K562 (cell line): ENCODE results near the gene PSMD8. TPM values are rescaled to one million over a fixed set of nuclear protein-coding genes. Genes with fewer than 3 reads are reported as not detected.

Experiments used
- ARID2 ChIP-seq: fragments of 450-650 bp; IDR thresholded peaks from 2 replicates; pipeline ENCODE4 v1.6.1; 2017; ENCODE audit warnings: antibody characterized with exemption, mild to moderate bottlenecking
- DIDO1 ChIP-seq: fragments of 450-650 bp; IDR thresholded peaks from 2 replicates; pipeline ENCODE4 v1.6.1; 2016; ENCODE audit warnings: low read depth, missing biosample characterization, missing genetic modification characterization
- FUS ChIP-seq: fragments of 200-400 bp; formaldehyde crosslinking; optimal IDR thresholded peaks from 2 replicates; pipeline ENCODE3; 2017; ENCODE audit warnings: low read depth, low read length
- GTF2A2 ChIP-seq: IDR thresholded peaks from 2 replicates; pipeline ENCODE4 v1.6.1; 2016; ENCODE audit warnings: mild to moderate bottlenecking, missing genetic modification characterization, missing compliant biosample characterization
- HLTF ChIP-seq: fragments of 450-650 bp; IDR thresholded peaks from 2 replicates; pipeline ENCODE4 v1.6.1; 2016
- JUN ChIP-seq, 2 experiments: sonication (generic) in 1 of 2; formaldehyde crosslinking in 1 of 2; IDR thresholded peaks; 2 replicates each; pipeline versions ENCODE4 v1.6.1 to v1.8.0; 2012 to 2022; ENCODE audit warnings: borderline replicate concordance in 2 of 2, mild to moderate bottlenecking in 2 of 2, improper control_type of control experiment in 1 of 2, low read depth in 1 of 2, low read length in 1 of 2, missing genetic modification reagents in 1 of 2
- KAT8 ChIP-seq: fragments of 450-650 bp; IDR thresholded peaks from 2 replicates; pipeline ENCODE4 v1.6.1; 2016; ENCODE audit warnings: low read depth, mild to moderate bottlenecking
- KDM2B ChIP-seq: fragments of 250-450 bp; sonication (Bioruptor Pico); IDR thresholded peaks from 2 replicates; pipeline ENCODE4 v1.8.0; 2021; ENCODE audit warnings: mild to moderate bottlenecking, moderate library complexity
- MBD1 ChIP-seq: fragments of 250-450 bp; sonication (Bioruptor Pico); IDR thresholded peaks from 2 replicates; pipeline ENCODE4 v1.8.0; 2022; ENCODE audit warnings: inconsistent platforms
- MBD2 ChIP-seq: sonication (generic); IDR thresholded peaks from 2 replicates; pipeline ENCODE4 v1.6.1; 2016; ENCODE audit warnings: low read depth, borderline replicate concordance
- MEF2A ChIP-seq: IDR thresholded peaks from 2 replicates; pipeline ENCODE4 v1.6.1; 2011; ENCODE audit warnings: low read depth, mild to moderate bottlenecking, low read length, moderate library complexity; ENCODE audit not compliant: control insufficient read depth
- NFYB ChIP-seq: IDR thresholded peaks from 2 replicates; pipeline ENCODE4 v1.6.1; 2011; ENCODE audit warnings: mild to moderate bottlenecking, moderate library complexity; ENCODE audit not compliant: insufficient read length; ENCODE audit errors: extremely low read depth
- NR3C1 ChIP-seq: sonication (generic); formaldehyde crosslinking; IDR thresholded peaks from 2 replicates; pipeline ENCODE4 v1.8.1; 2022; ENCODE audit warnings: missing genetic modification reagents
- PURB ChIP-seq: sonication (generic); formaldehyde crosslinking; IDR thresholded peaks from 2 replicates; pipeline ENCODE4 v1.9.0; 2021; ENCODE audit warnings: low read depth, mild to moderate bottlenecking, missing genetic modification reagents
- RBM22 ChIP-seq: fragments of 200-400 bp; formaldehyde crosslinking; IDR thresholded peaks from 2 replicates; pipeline ENCODE4 v1.6.1; 2018; ENCODE audit warnings: low read length, low read depth; ENCODE audit not compliant: poor library complexity, severe bottlenecking
- RBM39 ChIP-seq: fragments of 200-400 bp; formaldehyde crosslinking; optimal IDR thresholded peaks from 2 replicates; pipeline ENCODE3; 2018; ENCODE audit warnings: low read depth, low read length
- SAFB ChIP-seq: fragments of 200-400 bp; formaldehyde crosslinking; IDR thresholded peaks from 2 replicates; pipeline ENCODE4 v1.6.1; 2017; ENCODE audit warnings: low read depth, low read length, borderline replicate concordance
- TRIM25 ChIP-seq: fragments of 450-650 bp; IDR thresholded peaks from 2 replicates; pipeline ENCODE4 v1.7.0; 2016; ENCODE audit warnings: borderline replicate concordance
- ZNF239 ChIP-seq: fragments of 250-450 bp; sonication (Bioruptor Pico); IDR thresholded peaks from 2 replicates; pipeline ENCODE4 v1.4.0; 2020; ENCODE audit warnings: mild to moderate bottlenecking
- ZNF507 ChIP-seq: conservative IDR thresholded peaks from 2 replicates; pipeline ENCODE4 v1.6.1; 2017; ENCODE audit warnings: missing genetic modification characterization, missing compliant biosample characterization
- ZNF512 ChIP-seq: IDR thresholded peaks from 2 replicates; pipeline ENCODE4 v1.6.1; 2016; ENCODE audit warnings: missing genetic modification characterization, missing compliant biosample characterization
- ZZZ3 ChIP-seq: fragments of 450-650 bp; IDR thresholded peaks from 2 replicates; pipeline ENCODE4 v1.6.1; 2016; ENCODE audit warnings: antibody characterized with exemption, mild to moderate bottlenecking, moderate library complexity
- polyA plus RNA-seq, 8 experiments: library from polyadenylated mRNA; depleted of rRNA in 4 of 8; stranded (reverse) in 5 of 8; unstranded in 3 of 8; fragments of >200 nt; fragmentation: Nextera tagmentation in 2 of 8; fragmentation: Illumina TruSeq in 1 of 8; extraction: Ambion mirVana in 2 of 8; extraction: Trizol in 1 of 8; gene quantifications; 2 replicates each; pipeline versions ENCODE4 v1.2.1 to v1.2.3, GENCODE V29; 2011 to 2014; ENCODE audit warnings: inconsistent platforms in 1 of 8, missing spikeins in 1 of 8
- total RNA-seq, 7 experiments: library from RNA; depleted of rRNA in 6 of 7; stranded (reverse); fragments of >200 nt in 6 of 7; fragmentation: Illumina TruSeq in 2 of 7; extraction: Trizol in 2 of 7; gene quantifications; 2 replicates each; pipeline versions ENCODE4 v1.2.1 to v1.2.3, GENCODE V29; 2011 to 2021; ENCODE audit warnings: low replicate concordance in 1 of 7
- TF ChIP-seq, protein P1 (sequence below): fragments of 250-450 bp; sonication (Bioruptor Pico); IDR thresholded peaks from 2 replicates; pipeline ENCODE4 v1.5.0; 2021

Gene PSMD8
- total and polyA plus RNA-seq, 9 of the 15 experiments (the other 6 are each of a cell fraction or from before 2014, with no cell fraction given), result 130 to 583 (median 315) TPM

DNA sequence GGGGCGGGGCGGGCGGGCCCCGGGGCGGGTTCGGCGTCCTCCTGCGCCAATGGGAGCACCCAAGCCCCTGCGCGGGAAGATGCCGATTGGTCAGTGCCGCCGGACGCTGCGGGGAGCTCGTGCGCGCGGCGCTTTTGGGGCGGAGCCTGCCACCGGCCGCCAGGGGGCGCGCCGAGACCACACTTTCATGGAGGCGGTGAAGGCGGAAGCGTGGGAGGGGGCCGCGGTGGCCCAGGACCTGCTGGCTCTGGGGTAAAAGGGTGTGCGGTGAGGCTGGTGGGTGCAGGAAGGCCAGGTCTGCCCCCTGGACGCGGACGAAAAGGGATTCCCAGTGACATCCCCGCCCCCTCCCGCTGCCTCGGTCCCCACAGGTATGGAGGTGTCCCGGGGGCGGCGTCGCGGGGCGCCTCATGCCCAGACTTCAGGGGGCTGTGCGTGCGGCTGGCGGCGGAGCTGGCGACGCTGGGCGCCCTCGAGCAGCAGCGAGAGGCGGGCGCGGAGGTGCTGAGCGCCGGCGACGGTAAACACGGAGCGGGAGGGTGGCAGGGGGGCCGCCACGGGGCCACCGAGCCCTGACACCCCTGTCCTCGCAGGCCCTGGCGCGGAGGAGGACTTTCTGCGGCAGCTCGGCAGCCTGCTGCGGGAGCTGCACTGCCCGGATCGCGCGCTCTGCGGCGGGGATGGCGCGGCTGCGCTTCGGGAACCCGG lies 28.8 kb downstream of the PSMD8 start, which contains the start of gene FAM98C (continued):
- TF ChIP-seq TRIM25 (no peak), SAFB (no peak), RBM39 (no peak), ZNF512 (tag) (no peak), MBD1 (CRISPR knock-in tag) (no peak), ZNF239 (CRISPR knock-in tag) (no peak), NFYB (peak; percentile 81), JUN (IDR thresholded peaks at IDR 0.05; ENCODE audit: borderline replicate concordance, low read depth, low read length) (no peak), JUN (CRISPR knock-in tag; IDR thresholded peaks at IDR 0.05; ENCODE audit: borderline replicate concordance) (no peak), NR3C1 (CRISPR knock-in tag) (no peak), PURB (CRISPR knock-in tag) (no peak), GTF2A2 (no peak), DIDO1 (no peak), KDM2B (CRISPR knock-in tag) (no peak), RBM22 (peak; percentile 52), HLTF (no peak; the same call in 1 of the 2 replicates), ZZZ3 (no peak), MEF2A (no peak), ARID2 (0 out of 2 replicates have a peak, but pooled peaks have one; percentile 8), KAT8 (no peak), ZNF507 (no peak), FUS (no peak), MBD2 (peak; percentile 92; the same call in 1 of the 2 replicates)
- TF ChIP-seq, protein P1, sequence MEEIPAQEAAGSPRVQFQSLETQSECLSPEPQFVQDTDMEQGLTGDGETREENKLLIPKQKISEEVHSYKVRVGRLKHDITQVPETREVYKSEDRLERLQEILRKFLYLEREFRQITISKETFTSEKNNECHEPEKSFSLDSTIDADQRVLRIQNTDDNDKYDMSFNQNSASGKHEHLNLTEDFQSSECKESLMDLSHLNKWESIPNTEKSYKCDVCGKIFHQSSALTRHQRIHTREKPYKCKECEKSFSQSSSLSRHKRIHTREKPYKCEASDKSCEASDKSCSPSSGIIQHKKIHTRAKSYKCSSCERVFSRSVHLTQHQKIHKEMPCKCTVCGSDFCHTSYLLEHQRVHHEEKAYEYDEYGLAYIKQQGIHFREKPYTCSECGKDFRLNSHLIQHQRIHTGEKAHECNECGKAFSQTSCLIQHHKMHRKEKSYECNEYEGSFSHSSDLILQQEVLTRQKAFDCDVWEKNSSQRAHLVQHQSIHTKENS (CRISPR knock-in tag), result no peak
